ENCODE measurements around the gene LRRC75A. TPM values are rescaled to one million over a fixed set of nuclear protein-coding genes. Genes with fewer than 3 reads are reported as not detected.

Gene LRRC75A
- polyA plus RNA-seq, 2 of the 4 experiments (the other 2 are of a cell fraction), result 0.65 to 0.85 TPM

DNA sequence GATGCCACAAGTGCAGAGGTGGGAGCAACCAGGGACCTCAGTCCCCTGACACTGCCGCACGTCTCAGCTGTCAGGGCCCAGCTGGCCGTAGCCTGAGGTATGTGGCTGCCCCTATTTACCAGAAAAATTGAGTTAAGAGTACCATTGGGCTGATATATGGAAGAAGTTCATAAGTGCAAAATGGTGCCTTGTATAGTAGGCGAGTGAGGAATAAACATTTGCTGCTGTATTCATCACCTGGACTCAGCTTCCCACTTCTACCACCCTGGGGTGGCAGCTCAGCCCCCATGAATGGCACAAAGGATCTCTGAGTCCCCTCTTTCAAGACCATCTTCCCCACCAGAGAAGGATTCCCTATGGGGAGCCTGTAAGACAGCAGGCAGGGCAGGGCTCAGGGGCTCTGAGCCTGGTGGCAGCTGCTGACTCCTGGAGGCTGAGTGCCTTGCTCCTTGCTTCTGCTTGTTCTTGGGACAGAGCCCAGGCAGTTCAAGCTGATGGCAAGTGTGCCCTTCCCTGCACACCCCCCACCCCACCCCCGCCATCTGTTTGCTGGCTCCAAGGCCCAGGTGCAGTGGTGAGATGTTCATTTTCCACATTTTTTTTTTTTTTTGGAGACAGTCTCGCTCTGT, 47.6 kb downstream of the LRRC75A start:
- ATAC-seq, result peak; percentile 19 to 28; a peak in 4 of 6 replicates
- ChIA-PET POLR2A (interaction anchor here (0.7 to 2.0 kb wide), 4 partner anchors 13 to 159 kb away, joined by 3 to 11 read pairs (median 4); partner anchors contain the start of genes CENPV and UBB), CTCF (interaction anchor here (1.2 to 29.8 kb wide), 6 partner anchors 9 to 81 kb away, joined by 3 to 589 read pairs (median 8); no protein-coding TSS in a partner anchor)
- H3K27ac ChIP-seq, result peak overlapping the region in 1 of 2 experiments; percentile 99; a peak in 3 of 6 replicates
- peaks cover 48% of the 10 kb centered on the region for H3K4me1 ChIP-seq
- peak in 1 of 2 experiments; percentile 37 for DNase-seq (ENCODE audit: low read depth in 1 of 2, low spot score in 1 of 2)
- WGBS (ENCODE audit: missing lambda C conversion rate), result 91% methylated on average over 5 of the region's 6 CpGs
- H3K9me3 ChIP-seq, result no peaks in the 10 kb centered on the region
- no peak for FAIRE-seq
- no peak overlapping the region for H3K4me2 ChIP-seq
- H3K4me3 ChIP-seq, result no peak overlapping the region
- TF ChIP-seq HOXA7 (CRISPR knock-in tag; IDR thresholded peaks at IDR 0.05) (peak; percentile 16; the same call in 1 of the 2 replicates), BHLHE40 (IDR thresholded peaks at IDR 0.05; ENCODE audit: low read depth, low read length) (no peak), ZNF302 (CRISPR knock-in tag; IDR thresholded peaks at IDR 0.05) (no peak), POLR2A (IDR thresholded peaks at IDR 0.05; ENCODE audit: low read length) (no peak), TP53 (CRISPR knock-in tag; IDR thresholded peaks at IDR 0.05) (peak; percentile 50), POLR2AphosphoS2 (conservative IDR thresholded peaks at IDR 0.05; ENCODE audit: low read length) (peak; percentile 80)
- TF ChIP-seq, protein P1, sequence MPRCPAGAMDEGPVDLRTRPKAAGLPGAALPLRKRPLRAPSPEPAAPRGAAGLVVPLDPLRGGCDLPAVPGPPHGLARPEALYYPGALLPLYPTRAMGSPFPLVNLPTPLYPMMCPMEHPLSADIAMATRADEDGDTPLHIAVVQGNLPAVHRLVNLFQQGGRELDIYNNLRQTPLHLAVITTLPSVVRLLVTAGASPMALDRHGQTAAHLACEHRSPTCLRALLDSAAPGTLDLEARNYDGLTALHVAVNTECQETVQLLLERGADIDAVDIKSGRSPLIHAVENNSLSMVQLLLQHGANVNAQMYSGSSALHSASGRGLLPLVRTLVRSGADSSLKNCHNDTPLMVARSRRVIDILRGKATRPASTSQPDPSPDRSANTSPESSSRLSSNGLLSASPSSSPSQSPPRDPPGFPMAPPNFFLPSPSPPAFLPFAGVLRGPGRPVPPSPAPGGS (IDR thresholded peaks at IDR 0.05), result peak; percentile 17; the same call in 1 of the 3 replicates
- TF ChIP-seq, protein P2, sequence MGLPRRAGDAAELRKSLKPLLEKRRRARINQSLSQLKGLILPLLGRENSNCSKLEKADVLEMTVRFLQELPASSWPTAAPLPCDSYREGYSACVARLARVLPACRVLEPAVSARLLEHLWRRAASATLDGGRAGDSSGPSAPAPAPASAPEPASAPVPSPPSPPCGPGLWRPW (IDR thresholded peaks at IDR 0.05), result no peak
- TF ChIP-seq, protein P3, sequence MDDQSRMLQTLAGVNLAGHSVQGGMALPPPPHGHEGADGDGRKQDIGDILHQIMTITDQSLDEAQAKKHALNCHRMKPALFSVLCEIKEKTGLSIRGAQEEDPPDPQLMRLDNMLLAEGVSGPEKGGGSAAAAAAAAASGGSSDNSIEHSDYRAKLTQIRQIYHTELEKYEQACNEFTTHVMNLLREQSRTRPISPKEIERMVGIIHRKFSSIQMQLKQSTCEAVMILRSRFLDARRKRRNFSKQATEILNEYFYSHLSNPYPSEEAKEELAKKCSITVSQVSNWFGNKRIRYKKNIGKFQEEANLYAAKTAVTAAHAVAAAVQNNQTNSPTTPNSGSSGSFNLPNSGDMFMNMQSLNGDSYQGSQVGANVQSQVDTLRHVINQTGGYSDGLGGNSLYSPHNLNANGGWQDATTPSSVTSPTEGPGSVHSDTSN (IDR thresholded peaks at IDR 0.05), result 0 out of 2 replicates have a peak, but pooled peaks have one; percentile 3

DNA sequence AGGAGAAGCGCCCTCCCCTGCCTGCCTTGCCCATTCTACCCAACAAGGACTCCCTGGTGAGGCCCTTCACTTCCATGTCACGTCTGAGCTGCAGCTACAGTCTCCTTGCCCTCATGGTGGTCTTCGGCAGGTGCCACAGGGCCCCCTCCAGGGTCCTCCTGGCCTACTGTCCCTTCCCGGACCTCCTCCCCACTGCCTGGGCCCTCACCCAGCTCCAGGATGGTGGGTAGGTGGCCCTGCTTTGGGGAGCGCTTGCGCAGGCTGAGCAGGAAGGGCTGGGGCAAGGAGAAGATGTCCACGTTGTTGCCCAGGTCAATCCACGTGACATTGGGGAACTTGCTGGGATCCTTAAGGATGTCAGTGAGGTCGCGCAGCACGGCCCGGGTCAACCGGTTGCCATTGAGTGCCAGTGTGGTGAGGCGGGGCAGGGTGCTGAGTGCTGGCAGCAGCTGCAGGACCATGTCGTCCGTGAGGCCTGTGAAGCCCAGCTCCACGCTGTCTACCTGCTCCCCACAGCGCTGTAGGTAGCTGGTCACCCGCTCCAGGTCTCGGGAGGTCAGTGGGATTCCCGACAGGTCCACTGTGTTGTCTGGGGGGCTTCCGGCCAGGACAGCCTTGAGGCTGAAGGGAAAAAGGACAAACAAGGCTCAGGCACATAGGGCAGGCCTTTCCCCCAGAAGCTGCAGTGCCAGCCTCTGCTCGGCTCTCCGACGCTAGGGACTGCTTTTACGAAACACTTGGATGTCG, 48.3 kb downstream of the LRRC75A start:
- Histone ChIP-seq H3K4me3 (no peak overlapping the region), H3K27ac (peak overlapping the region in 1 of 2 experiments; percentile 99; a peak in 3 of 6 replicates), H3K4me1 (peaks cover 48% of the 10 kb centered on the region), H3K4me2 (peak overlapping the region; percentile 75), H3K9me3 (no peaks in the 10 kb centered on the region)
- FAIRE-seq (no peak), DNase-seq (ENCODE audit: low read depth in 1 of 2, low spot score in 1 of 2) (no peak), ATAC-seq (peak in 1 of 2 experiments; percentile 10; a peak in 3 of 6 replicates)
- ChIA-PET POLR2A (interaction anchor here (0.7 to 2.0 kb wide), 3 partner anchors 12 to 158 kb away, joined by 3 to 11 read pairs (median 6); partner anchors contain the start of gene UBB), CTCF (interaction anchor here (0.9 to 29.8 kb wide), 8 partner anchors 10 to 80 kb away, joined by 3 to 589 read pairs (median 6); no protein-coding TSS in a partner anchor)
- 87% methylated on average over 27 of the region's 27 CpGs for WGBS (ENCODE audit: missing lambda C conversion rate)
- no peak for TF ChIP-seq MAZ (IDR thresholded peaks at IDR 0.05; ENCODE audit: borderline replicate concordance, low read depth, low read length)
- no peak; the same call in none of the 2 replicates for TF ChIP-seq GATA3 (IDR thresholded peaks at IDR 0.05; ENCODE audit: borderline replicate concordance)
- TF ChIP-seq, protein P4, sequence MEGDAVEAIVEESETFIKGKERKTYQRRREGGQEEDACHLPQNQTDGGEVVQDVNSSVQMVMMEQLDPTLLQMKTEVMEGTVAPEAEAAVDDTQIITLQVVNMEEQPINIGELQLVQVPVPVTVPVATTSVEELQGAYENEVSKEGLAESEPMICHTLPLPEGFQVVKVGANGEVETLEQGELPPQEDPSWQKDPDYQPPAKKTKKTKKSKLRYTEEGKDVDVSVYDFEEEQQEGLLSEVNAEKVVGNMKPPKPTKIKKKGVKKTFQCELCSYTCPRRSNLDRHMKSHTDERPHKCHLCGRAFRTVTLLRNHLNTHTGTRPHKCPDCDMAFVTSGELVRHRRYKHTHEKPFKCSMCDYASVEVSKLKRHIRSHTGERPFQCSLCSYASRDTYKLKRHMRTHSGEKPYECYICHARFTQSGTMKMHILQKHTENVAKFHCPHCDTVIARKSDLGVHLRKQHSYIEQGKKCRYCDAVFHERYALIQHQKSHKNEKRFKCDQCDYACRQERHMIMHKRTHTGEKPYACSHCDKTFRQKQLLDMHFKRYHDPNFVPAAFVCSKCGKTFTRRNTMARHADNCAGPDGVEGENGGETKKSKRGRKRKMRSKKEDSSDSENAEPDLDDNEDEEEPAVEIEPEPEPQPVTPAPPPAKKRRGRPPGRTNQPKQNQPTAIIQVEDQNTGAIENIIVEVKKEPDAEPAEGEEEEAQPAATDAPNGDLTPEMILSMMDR (IDR thresholded peaks at IDR 0.05), result no peak
- TF ChIP-seq RFX5 (IDR thresholded peaks at IDR 0.05), result no peak
- TF ChIP-seq MYC (IDR thresholded peaks at IDR 0.05; ENCODE audit: borderline replicate concordance, low read length), result no peak
- no peak for TF ChIP-seq CHD4 (IDR thresholded peaks at IDR 0.05; ENCODE audit: borderline replicate concordance)
- TF ChIP-seq, protein P5, sequence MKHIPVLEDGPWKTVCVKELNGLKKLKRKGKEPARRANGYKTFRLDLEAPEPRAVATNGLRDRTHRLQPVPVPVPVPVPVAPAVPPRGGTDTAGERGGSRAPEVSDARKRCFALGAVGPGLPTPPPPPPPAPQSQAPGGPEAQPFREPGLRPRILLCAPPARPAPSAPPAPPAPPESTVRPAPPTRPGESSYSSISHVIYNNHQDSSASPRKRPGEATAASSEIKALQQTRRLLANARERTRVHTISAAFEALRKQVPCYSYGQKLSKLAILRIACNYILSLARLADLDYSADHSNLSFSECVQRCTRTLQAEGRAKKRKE (CRISPR knock-in tag; IDR thresholded peaks at IDR 0.05; ENCODE audit: low read depth), result 0 out of 2 replicates have a peak, but pooled peaks have one; percentile 23
- no peak for TF ChIP-seq ZC3H11A (IDR thresholded peaks at IDR 0.05)
- 0 out of 2 replicates have a peak, but pooled peaks have one; percentile 45 for TF ChIP-seq FOSB (CRISPR knock-in tag; IDR thresholded peaks at IDR 0.05)
- TF ChIP-seq CBX2 (IDR thresholded peaks at IDR 0.05; ENCODE audit: borderline replicate concordance, low read depth), result no peak
- no peak for TF ChIP-seq CEBPB (IDR thresholded peaks at IDR 0.05)
- no peak for TF ChIP-seq RCOR1 (IDR thresholded peaks at IDR 0.05; ENCODE audit: low read depth, low read length)
- no peak for TF ChIP-seq CBX8 (IDR thresholded peaks at IDR 0.05)
- TF ChIP-seq, protein P3 (IDR thresholded peaks at IDR 0.05), result 0 out of 2 replicates have a peak, but pooled peaks have one; percentile 35
- peak in 1 of 2 experiments; percentile 25; a peak in 1 of 5 replicates for TF ChIP-seq JUN (IDR thresholded peaks at IDR 0.05)
- no peak for TF ChIP-seq ZSCAN20 (CRISPR knock-in tag; IDR thresholded peaks at IDR 0.05)
- no peak for TF ChIP-seq NPAS2 (CRISPR knock-in tag; IDR thresholded peaks at IDR 0.05; ENCODE audit: borderline replicate concordance)
- no peak for TF ChIP-seq RAD21 (conservative IDR thresholded peaks at IDR 0.05 in 1 of 2, IDR thresholded peaks at IDR 0.05 in 1 of 2)
- TF ChIP-seq HOXB13 (CRISPR knock-in tag; IDR thresholded peaks at IDR 0.05; ENCODE audit: low read depth), result no peak
- no peak for TF ChIP-seq HOXB5 (CRISPR knock-in tag; IDR thresholded peaks at IDR 0.05)
- peak; percentile 27 for TF ChIP-seq RARB (CRISPR knock-in tag; IDR thresholded peaks at IDR 0.05)

All from A549 (cell line).